HepG2 (cell line): ENCODE data around the gene DNAAF3. TPM values are rescaled to one million over a fixed set of nuclear protein-coding genes. Genes with fewer than 3 reads are reported as not detected.
A peak's percentile ranks its signal among the peaks of the same experiment; 100 is the strongest.

ENCODE experiments used
- ATAC-seq: fragments of 200-7000 bp; cut with Tn5 transposase; 3 replicates; pipeline ENCODE4 v1.9.1; 2020; ENCODE audit warnings: mild to moderate bottlenecking, moderate library complexity
- BruUV-seq: library from RNA; stranded (reverse); fragments of 400-500 nt; replicated peaks from 2 replicates; lab custom pipeline; 2021; lab: Mats Ljungman, UMichigan
- CTCF ChIA-PET: fragments of 300-600 bp; formaldehyde crosslinking; extraction: SDS; loops from one replicate; lab custom pipeline; 2021; ENCODE audit warnings: low total read pairs, inconsistent platforms, low intra/inter-chr PET ratio; lab: Yijun Ruan, JAX
- POLR2A ChIA-PET: fragments of 350-600 bp; sonication (Branson Sonifier 250); formaldehyde crosslinking; loops from one replicate; lab custom pipeline; 2020; ENCODE audit warnings: antibody characterized with exemption, inconsistent platforms; lab: Yijun Ruan, JAX
- DNase-seq: peaks from one replicate; pipeline ENCODE4 v3.0.0-alpha.2; 2015; ENCODE audit warnings: low spot score
- FAIRE-seq: peaks from 3 replicates; lab custom pipeline; 2011; peaks lifted over from hg19 to GRCh38; lab: Jason Lieb, UNC
- H2AFZ ChIP-seq: one replicate; pipeline ENCODE4 v1.6.1; 2011; ENCODE audit warnings: low read length, inconsistent platforms
- H3K27ac ChIP-seq: fragments of 300-600 bp; 3 replicates; pipeline ENCODE4 v1.8.0; 2011; ENCODE audit warnings: mixed run types, mild to moderate bottlenecking, mixed read lengths, low read length, inconsistent platforms; ENCODE audit not compliant: insufficient read depth; ENCODE audit errors: extremely low read length
- H3K27me3 ChIP-seq, 2 experiments: fragments of 200-600 bp in 1 of 2; 2 replicates in 1 of 2; 3 replicates in 1 of 2; pipeline versions ENCODE4 v1.6.0 to v1.8.0; 2011; ENCODE audit warnings: low read length in 2 of 2, mild to moderate bottlenecking in 2 of 2, moderate library complexity in 2 of 2, inconsistent platforms in 1 of 2; ENCODE audit not compliant: insufficient read depth in 2 of 2, control insufficient read depth in 1 of 2
- H3K36me3 ChIP-seq, 2 experiments: fragments of 200-600 bp in 1 of 2; replicated peaks in 1 of 2; 2 replicates in 1 of 2; 3 replicates in 1 of 2; pipeline versions ENCODE4 v1.5.1 to v1.8.0; 2011; ENCODE audit warnings: low read length in 2 of 2, inconsistent platforms in 1 of 2; ENCODE audit not compliant: insufficient read depth in 2 of 2, control insufficient read depth in 1 of 2
- H3K4me1 ChIP-seq: 2 replicates; pipeline ENCODE4 v1.5.1; 2012; ENCODE audit warnings: low read length, inconsistent platforms; ENCODE audit not compliant: insufficient read depth
- H3K4me2 ChIP-seq: 2 replicates; pipeline ENCODE4 v1.6.0; 2011; ENCODE audit warnings: low read depth, low read length, inconsistent platforms
- H3K4me3 ChIP-seq, 3 experiments: fragments of 200-600 bp in 1 of 3; sonication (generic), shearing (Covaris generic) in 1 of 3; replicated peaks in 1 of 3; 2 replicates each; pipeline ENCODE4 v1.5.1; 2011 to 2016; ENCODE audit warnings: low read length in 3 of 3, inconsistent platforms in 2 of 3, low read depth in 2 of 3, mild to moderate bottlenecking in 2 of 3, control low read depth in 1 of 3, mixed read lengths in 1 of 3; ENCODE audit not compliant: insufficient read depth in 1 of 3
- H3K79me2 ChIP-seq: one replicate; pipeline ENCODE4 v1.6.1; 2011; ENCODE audit warnings: low read length, inconsistent platforms; ENCODE audit not compliant: insufficient read depth
- H3K9ac ChIP-seq: 2 replicates; pipeline ENCODE4 v1.6.0; 2011; ENCODE audit warnings: mild to moderate bottlenecking, low read depth, low read length, inconsistent platforms; ENCODE audit not compliant: insufficient read depth
- H3K9me3 ChIP-seq: 2 replicates; pipeline ENCODE4 v1.5.1; 2012; ENCODE audit warnings: mild to moderate bottlenecking, low read length
- H4K20me1 ChIP-seq: 2 replicates; pipeline ENCODE4 v1.6.0; 2011; ENCODE audit warnings: inconsistent platforms, mild to moderate bottlenecking, low read length, moderate library complexity; ENCODE audit not compliant: insufficient read depth
- FOXC1 ChIP-seq: sonication (generic); formaldehyde crosslinking; IDR thresholded peaks from 2 replicates; pipeline ENCODE4 v1.8.0; 2022; ENCODE audit warnings: mild to moderate bottlenecking, missing genetic modification reagents, borderline replicate concordance
- POLR2AphosphoS5 ChIP-seq: IDR thresholded peaks from 2 replicates; pipeline ENCODE4 v1.6.1; 2012; ENCODE audit warnings: low read depth, low read length
- RELA ChIP-seq: sonication (generic); formaldehyde crosslinking; IDR thresholded peaks from 2 replicates; pipeline ENCODE4 v1.4.0; 2020; ENCODE audit warnings: missing genetic modification reagents
- RXRA ChIP-seq: sonication (generic); formaldehyde crosslinking; IDR thresholded peaks from 2 replicates; pipeline ENCODE4 v1.5.1; 2020; ENCODE audit warnings: missing genetic modification reagents
- SAFB2 ChIP-seq: sonication (generic); formaldehyde crosslinking; IDR thresholded peaks from 2 replicates; pipeline ENCODE4 v1.5.1; 2020; ENCODE audit warnings: missing genetic modification reagents, low read depth, mild to moderate bottlenecking, borderline replicate concordance
- TEAD3 ChIP-seq: optimal IDR thresholded peaks from 2 replicates; pipeline ENCODE3; 2016; ENCODE audit warnings: borderline replicate concordance
- ZFP1 ChIP-seq: IDR thresholded peaks from 2 replicates; pipeline ENCODE4 v1.6.1; 2016
- WGBS: methylation state at CpG from one replicate; pipeline ENCODE4 v1.1.6; 2017; ENCODE audit warnings: low lambda C conversion rate; 5-methylcytosine and 5-hydroxymethylcytosine counted together
- in situ Hi-C: cut with HindIII; loops from 2 replicates; pipeline ENCODE4 v1.10.0; 2017; ENCODE audit warnings: low pct_unique_long_range_greater_than_20kb; ENCODE audit not compliant: extremely low pct_ligation_motif_present
- intact Hi-C: fragments of 100-400 bp; cut with micrococcal nuclease; formaldehyde crosslinking; loops from one replicate; pipeline ENCODE4 v1.10.0; 2022; ENCODE audit not compliant: unreplicated experiment
- polyA plus RNA-seq, 8 experiments: library from polyadenylated mRNA; depleted of rRNA in 3 of 8; stranded (reverse) in 7 of 8; unstranded in 1 of 8; fragments of >200 nt; fragmentation: Illumina TruSeq in 4 of 8; extraction: Trizol in 4 of 8; gene quantifications; 2 replicates each; pipeline versions ENCODE4 v1.2.1 to v1.2.3, GENCODE V29; 2011 to 2016; ENCODE audit warnings: low read depth in 4 of 8, missing spikeins in 1 of 8, mixed read lengths in 1 of 8; ENCODE audit not compliant: insufficient read depth in 1 of 8
- total RNA-seq, 5 experiments: library from RNA; depleted of rRNA; stranded (reverse); fragments of >200 nt; fragmentation: Illumina TruSeq; extraction: Trizol; gene quantifications; 2 replicates each; pipeline ENCODE4 v1.2.3, GENCODE V29; 2016; ENCODE audit warnings: low read depth in 1 of 5
- TF ChIP-seq, protein P1 (sequence below): sonication (generic); formaldehyde crosslinking; IDR thresholded peaks from 2 replicates; pipeline ENCODE4 v1.9.0; 2021; ENCODE audit warnings: missing genetic modification reagents, borderline replicate concordance
- TF ChIP-seq, protein P2 (sequence below): sonication (generic); formaldehyde crosslinking; IDR thresholded peaks from 2 replicates; pipeline ENCODE4 v1.8.0; 2022; ENCODE audit warnings: missing genetic modification reagents, mild to moderate bottlenecking, inconsistent platforms, borderline replicate concordance
- TF ChIP-seq, protein P3 (sequence below): sonication (generic); formaldehyde crosslinking; IDR thresholded peaks from 2 replicates; pipeline ENCODE4 v1.5.1; 2020; ENCODE audit warnings: mild to moderate bottlenecking, missing genetic modification reagents, moderate library complexity
- TF ChIP-seq, protein P4 (sequence below): sonication (generic); formaldehyde crosslinking; IDR thresholded peaks from 2 replicates; pipeline ENCODE4 v1.4.0; 2020; ENCODE audit warnings: missing genetic modification reagents, borderline replicate concordance

Gene DNAAF3
- total and polyA plus RNA-seq, 2 of the 13 experiments (the other 11 are each of a cell fraction or from before 2014, with no cell fraction given): 0.30 to 0.40 TPM

DNA sequence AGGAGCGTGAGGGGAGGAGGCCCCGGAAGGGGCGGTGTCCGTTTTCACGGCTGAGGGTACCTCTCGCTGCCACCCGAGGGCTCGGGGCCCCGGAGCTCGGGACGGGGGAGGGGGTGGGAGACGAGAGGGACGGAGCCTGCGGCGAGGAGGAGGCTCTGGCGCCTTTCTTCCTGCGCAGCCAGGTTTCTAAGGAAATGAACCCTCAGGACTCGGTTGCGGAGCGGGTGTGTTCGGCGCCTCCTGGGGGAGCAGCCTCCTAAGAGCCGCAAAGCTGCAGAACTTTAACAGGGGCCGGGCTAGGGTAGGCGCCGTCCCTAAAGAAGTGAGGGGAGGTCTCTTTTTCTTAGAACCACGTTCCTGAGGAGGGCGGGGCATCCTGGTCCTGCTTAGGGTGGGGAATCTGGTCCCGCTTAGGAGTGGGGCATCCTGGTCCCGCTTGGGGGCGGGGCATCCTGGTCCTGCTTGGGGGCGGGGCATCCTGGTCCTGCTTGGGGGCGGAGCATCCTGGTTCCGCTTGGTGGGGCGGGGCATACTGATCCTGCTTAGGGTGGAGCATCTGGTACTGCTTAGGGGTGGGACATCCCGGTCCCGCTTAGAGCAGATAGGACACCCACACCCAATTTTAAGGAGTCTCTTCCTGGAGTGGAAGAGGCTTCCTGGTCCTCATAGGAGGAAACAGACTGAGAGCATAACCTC lies 7.4 kb upstream of the DNAAF3 start:
- peak overlapping the region; percentile 94 for H3K4me2 ChIP-seq
- no peak overlapping the region for H2AFZ ChIP-seq
- no peak overlapping the region for H3K27ac ChIP-seq
- H3K9me3 ChIP-seq: no peaks in the 10 kb centered on the region
- peak overlapping the region; percentile 10; the same call in 1 of the 2 replicates for H3K9ac ChIP-seq
- peaks cover 3 to 48% of the 10 kb centered on the region in 2 experiments for H3K27me3 ChIP-seq
- no TSS peak for BruUV-seq
- no peak for FAIRE-seq
- peak; percentile 49 for ATAC-seq
- H3K4me3 ChIP-seq: peak overlapping the region; percentile 51 to 77 (median 64)
- in situ Hi-C loops: no loop called here
- peak; percentile 39 for DNase-seq
- intact Hi-C loops: no loop called here
- H4K20me1 ChIP-seq: no peaks in the 10 kb centered on the region
- peaks cover 26% of the 10 kb centered on the region for H3K4me1 ChIP-seq
- ChIA-PET CTCF (no interaction called here), POLR2A (interaction anchor here (0.9 to 1.7 kb wide), 3 partner anchors 33 to 234 kb away, joined by 3 to 7 read pairs (median 3); partner anchors contain the start of genes PTPRH and UBE2S)
- no peaks in the 10 kb centered on the region for H3K36me3 ChIP-seq
- 0% methylated on average over 11 of the region's 37 CpGs for WGBS
- H3K79me2 ChIP-seq: no peaks in the 10 kb centered on the region
- TF ChIP-seq TEAD3 (CRISPR knock-in tag): peak; percentile 6
- no peak for TF ChIP-seq RELA
- TF ChIP-seq, protein P1, sequence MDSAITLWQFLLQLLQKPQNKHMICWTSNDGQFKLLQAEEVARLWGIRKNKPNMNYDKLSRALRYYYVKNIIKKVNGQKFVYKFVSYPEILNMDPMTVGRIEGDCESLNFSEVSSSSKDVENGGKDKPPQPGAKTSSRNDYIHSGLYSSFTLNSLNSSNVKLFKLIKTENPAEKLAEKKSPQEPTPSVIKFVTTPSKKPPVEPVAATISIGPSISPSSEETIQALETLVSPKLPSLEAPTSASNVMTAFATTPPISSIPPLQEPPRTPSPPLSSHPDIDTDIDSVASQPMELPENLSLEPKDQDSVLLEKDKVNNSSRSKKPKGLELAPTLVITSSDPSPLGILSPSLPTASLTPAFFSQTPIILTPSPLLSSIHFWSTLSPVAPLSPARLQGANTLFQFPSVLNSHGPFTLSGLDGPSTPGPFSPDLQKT (CRISPR knock-in tag): no peak
- no peak for TF ChIP-seq ZFP1 (CRISPR knock-in tag)
- 0 out of 2 replicates have a peak, but pooled peaks have one; percentile 27 for TF ChIP-seq FOXC1 (CRISPR knock-in tag)
- no peak for TF ChIP-seq SAFB2 (CRISPR knock-in tag)
- TF ChIP-seq, protein P2, sequence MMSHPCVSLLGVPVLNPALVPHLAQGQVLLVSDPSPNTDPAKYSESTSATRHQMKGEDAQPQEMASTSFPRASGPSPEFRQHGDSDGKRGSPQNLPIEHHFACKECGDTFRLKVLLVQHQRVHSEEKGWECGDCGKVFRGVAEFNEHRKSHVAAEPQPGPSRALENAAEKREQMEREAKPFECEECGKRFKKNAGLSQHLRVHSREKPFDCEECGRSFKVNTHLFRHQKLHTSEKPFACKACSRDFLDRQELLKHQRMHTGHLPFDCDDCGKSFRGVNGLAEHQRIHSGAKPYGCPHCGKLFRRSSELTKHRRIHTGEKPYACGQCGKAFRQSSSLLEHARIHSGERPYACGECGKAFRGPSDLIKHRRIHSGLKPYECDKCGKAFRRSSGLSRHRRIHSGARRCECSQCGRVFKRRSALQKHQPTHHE: 0 out of 2 replicates have a peak, but pooled peaks have one; percentile 46
- no peak for TF ChIP-seq POLR2AphosphoS5
- TF ChIP-seq, protein P3, sequence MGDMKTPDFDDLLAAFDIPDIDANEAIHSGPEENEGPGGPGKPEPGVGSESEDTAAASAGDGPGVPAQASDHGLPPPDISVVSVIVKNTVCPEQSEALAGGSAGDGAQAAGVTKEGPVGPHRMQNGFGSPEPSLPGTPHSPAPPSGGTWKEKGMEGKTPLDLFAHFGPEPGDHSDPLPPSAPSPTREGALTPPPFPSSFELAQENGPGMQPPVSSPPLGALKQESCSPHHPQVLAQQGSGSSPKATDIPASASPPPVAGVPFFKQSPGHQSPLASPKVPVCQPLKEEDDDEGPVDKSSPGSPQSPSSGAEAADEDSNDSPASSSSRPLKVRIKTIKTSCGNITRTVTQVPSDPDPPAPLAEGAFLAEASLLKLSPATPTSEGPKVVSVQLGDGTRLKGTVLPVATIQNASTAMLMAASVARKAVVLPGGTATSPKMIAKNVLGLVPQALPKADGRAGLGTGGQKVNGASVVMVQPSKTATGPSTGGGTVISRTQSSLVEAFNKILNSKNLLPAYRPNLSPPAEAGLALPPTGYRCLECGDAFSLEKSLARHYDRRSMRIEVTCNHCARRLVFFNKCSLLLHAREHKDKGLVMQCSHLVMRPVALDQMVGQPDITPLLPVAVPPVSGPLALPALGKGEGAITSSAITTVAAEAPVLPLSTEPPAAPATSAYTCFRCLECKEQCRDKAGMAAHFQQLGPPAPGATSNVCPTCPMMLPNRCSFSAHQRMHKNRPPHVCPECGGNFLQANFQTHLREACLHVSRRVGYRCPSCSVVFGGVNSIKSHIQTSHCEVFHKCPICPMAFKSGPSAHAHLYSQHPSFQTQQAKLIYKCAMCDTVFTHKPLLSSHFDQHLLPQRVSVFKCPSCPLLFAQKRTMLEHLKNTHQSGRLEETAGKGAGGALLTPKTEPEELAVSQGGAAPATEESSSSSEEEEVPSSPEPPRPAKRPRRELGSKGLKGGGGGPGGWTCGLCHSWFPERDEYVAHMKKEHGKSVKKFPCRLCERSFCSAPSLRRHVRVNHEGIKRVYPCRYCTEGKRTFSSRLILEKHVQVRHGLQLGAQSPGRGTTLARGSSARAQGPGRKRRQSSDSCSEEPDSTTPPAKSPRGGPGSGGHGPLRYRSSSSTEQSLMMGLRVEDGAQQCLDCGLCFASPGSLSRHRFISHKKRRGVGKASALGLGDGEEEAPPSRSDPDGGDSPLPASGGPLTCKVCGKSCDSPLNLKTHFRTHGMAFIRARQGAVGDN (CRISPR knock-in tag): peak; percentile 65
- TF ChIP-seq, protein P4, sequence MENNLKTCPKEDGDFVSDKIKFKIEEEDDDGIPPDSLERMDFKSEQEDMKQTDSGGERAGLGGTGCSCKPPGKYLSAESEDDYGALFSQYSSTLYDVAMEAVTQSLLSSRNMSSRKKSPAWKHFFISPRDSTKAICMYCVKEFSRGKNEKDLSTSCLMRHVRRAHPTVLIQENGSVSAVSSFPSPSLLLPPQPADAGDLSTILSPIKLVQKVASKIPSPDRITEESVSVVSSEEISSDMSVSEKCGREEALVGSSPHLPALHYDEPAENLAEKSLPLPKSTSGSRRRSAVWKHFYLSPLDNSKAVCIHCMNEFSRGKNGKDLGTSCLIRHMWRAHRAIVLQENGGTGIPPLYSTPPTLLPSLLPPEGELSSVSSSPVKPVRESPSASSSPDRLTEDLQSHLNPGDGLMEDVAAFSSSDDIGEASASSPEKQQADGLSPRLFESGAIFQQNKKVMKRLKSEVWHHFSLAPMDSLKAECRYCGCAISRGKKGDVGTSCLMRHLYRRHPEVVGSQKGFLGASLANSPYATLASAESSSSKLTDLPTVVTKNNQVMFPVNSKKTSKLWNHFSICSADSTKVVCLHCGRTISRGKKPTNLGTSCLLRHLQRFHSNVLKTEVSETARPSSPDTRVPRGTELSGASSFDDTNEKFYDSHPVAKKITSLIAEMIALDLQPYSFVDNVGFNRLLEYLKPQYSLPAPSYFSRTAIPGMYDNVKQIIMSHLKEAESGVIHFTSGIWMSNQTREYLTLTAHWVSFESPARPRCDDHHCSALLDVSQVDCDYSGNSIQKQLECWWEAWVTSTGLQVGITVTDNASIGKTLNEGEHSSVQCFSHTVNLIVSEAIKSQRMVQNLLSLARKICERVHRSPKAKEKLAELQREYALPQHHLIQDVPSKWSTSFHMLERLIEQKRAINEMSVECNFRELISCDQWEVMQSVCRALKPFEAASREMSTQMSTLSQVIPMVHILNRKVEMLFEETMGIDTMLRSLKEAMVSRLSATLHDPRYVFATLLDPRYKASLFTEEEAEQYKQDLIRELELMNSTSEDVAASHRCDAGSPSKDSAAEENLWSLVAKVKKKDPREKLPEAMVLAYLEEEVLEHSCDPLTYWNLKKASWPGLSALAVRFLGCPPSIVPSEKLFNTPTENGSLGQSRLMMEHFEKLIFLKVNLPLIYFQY (CRISPR knock-in tag): peak; percentile 9; the same call in 1 of the 2 replicates
- TF ChIP-seq RXRA: peak; percentile 19; the same call in 1 of the 2 replicates
